HEK293 (cell line): ENCODE results near the gene MACROD1.

ENCODE experiments used
- BCL11A ChIP-seq: fragments of 450-650 bp; formaldehyde crosslinking; IDR thresholded peaks from 2 replicates; pipeline ENCODE4 v1.5.1; 2016; ENCODE audit warnings: low read depth, missing biosample characterization, missing genetic modification characterization
- HOXC10 ChIP-seq: sonication (generic); formaldehyde crosslinking; IDR thresholded peaks from 2 replicates; pipeline ENCODE4 v1.8.1; 2023; ENCODE audit warnings: mild to moderate bottlenecking, missing genetic modification reagents
- SETDB1 ChIP-seq: IDR thresholded peaks from one replicate; pipeline ENCODE4 v1.6.1; 2017; ENCODE audit warnings: mild to moderate bottlenecking, low read length, moderate library complexity, mixed read lengths; ENCODE audit not compliant: insufficient read length
- ZBTB48 ChIP-seq: fragments of 450-650 bp; formaldehyde crosslinking; IDR thresholded peaks from 2 replicates; pipeline ENCODE4 v1.5.1; 2016; ENCODE audit warnings: missing biosample characterization, missing genetic modification characterization
- ZBTB8A ChIP-seq: fragments of 450-650 bp; formaldehyde crosslinking; IDR thresholded peaks from 2 replicates; pipeline ENCODE4 v1.5.1; 2016; ENCODE audit warnings: missing biosample characterization, missing genetic modification characterization
- ZNF121 ChIP-seq: fragments of 450-650 bp; formaldehyde crosslinking; IDR thresholded peaks from 2 replicates; pipeline ENCODE4 v1.5.1; 2016; ENCODE audit warnings: missing biosample characterization, missing genetic modification characterization
- ZNF132 ChIP-seq: fragments of 450-650 bp; formaldehyde crosslinking; IDR thresholded peaks from 2 replicates; pipeline ENCODE4 v1.5.1; 2017; ENCODE audit warnings: missing biosample characterization, missing genetic modification characterization, borderline replicate concordance
- ZNF146 ChIP-seq: fragments of 450-650 bp; formaldehyde crosslinking; IDR thresholded peaks from 2 replicates; pipeline ENCODE4 v1.5.1; 2016; ENCODE audit warnings: missing biosample characterization, missing genetic modification characterization
- ZNF169 ChIP-seq: fragments of 450-650 bp; formaldehyde crosslinking; IDR thresholded peaks from 2 replicates; pipeline ENCODE4 v1.5.1; 2016; ENCODE audit warnings: missing biosample characterization, missing genetic modification characterization
- ZNF174 ChIP-seq: fragments of 450-650 bp; formaldehyde crosslinking; IDR thresholded peaks from 2 replicates; pipeline ENCODE4 v1.5.0; 2017; ENCODE audit warnings: missing biosample characterization, mild to moderate bottlenecking, missing genetic modification characterization
- ZNF175 ChIP-seq: fragments of 450-650 bp; formaldehyde crosslinking; IDR thresholded peaks from 2 replicates; pipeline ENCODE4 v1.5.1; 2016; ENCODE audit warnings: missing biosample characterization, missing genetic modification characterization
- ZNF202 ChIP-seq: fragments of 450-650 bp; formaldehyde crosslinking; IDR thresholded peaks from 2 replicates; pipeline ENCODE4 v1.5.1; 2016; ENCODE audit warnings: missing biosample characterization, missing genetic modification characterization, borderline replicate concordance
- ZNF211 ChIP-seq: fragments of 450-650 bp; formaldehyde crosslinking; IDR thresholded peaks from 2 replicates; pipeline ENCODE4 v1.5.1; 2016; ENCODE audit warnings: low read depth, missing biosample characterization, missing genetic modification characterization
- ZNF324 ChIP-seq: fragments of 450-650 bp; formaldehyde crosslinking; IDR thresholded peaks from 2 replicates; pipeline ENCODE4 v1.5.1; 2016; ENCODE audit warnings: missing biosample characterization, missing genetic modification characterization
- ZNF473 ChIP-seq: fragments of 450-650 bp; formaldehyde crosslinking; IDR thresholded peaks from 2 replicates; pipeline ENCODE4 v1.5.1; 2017; ENCODE audit warnings: missing biosample characterization, missing genetic modification characterization
- ZNF549 ChIP-seq: fragments of 450-650 bp; IDR thresholded peaks from 2 replicates; pipeline ENCODE4 v1.5.1; 2018; ENCODE audit warnings: missing biosample characterization, missing genetic modification characterization, mild to moderate bottlenecking, inconsistent platforms, moderate library complexity
- ZNF555 ChIP-seq: fragments of 450-650 bp; formaldehyde crosslinking; conservative IDR thresholded peaks from 2 replicates; pipeline ENCODE4 v1.5.1; 2017; ENCODE audit warnings: missing biosample characterization, mild to moderate bottlenecking, missing genetic modification characterization, inconsistent platforms
- ZNF677 ChIP-seq: fragments of 450-650 bp; IDR thresholded peaks from 2 replicates; pipeline ENCODE4 v1.5.0; 2018; ENCODE audit warnings: missing biosample characterization, mild to moderate bottlenecking, missing genetic modification characterization, moderate library complexity
- ZNF701 ChIP-seq: fragments of 450-650 bp; formaldehyde crosslinking; IDR thresholded peaks from 2 replicates; pipeline ENCODE4 v1.5.1; 2016; ENCODE audit warnings: missing biosample characterization, missing genetic modification characterization
- TF ChIP-seq, protein P1 (sequence below): fragments of 450-650 bp; formaldehyde crosslinking; IDR thresholded peaks from 2 replicates; pipeline ENCODE4 v1.5.1; 2016; ENCODE audit warnings: missing biosample characterization, missing genetic modification characterization
- TF ChIP-seq, protein P2 (sequence below): fragments of 450-650 bp; formaldehyde crosslinking; conservative IDR thresholded peaks from 2 replicates; pipeline ENCODE4 v1.5.1; 2016; ENCODE audit warnings: low read depth, missing biosample characterization, missing genetic modification characterization
- TF ChIP-seq, protein P3 (sequence below): fragments of 450-650 bp; formaldehyde crosslinking; IDR thresholded peaks from 2 replicates; pipeline ENCODE4 v1.5.1; 2017; ENCODE audit warnings: missing biosample characterization, missing genetic modification characterization
- TF ChIP-seq, protein P4 (sequence below): fragments of 450-650 bp; formaldehyde crosslinking; IDR thresholded peaks from 2 replicates; pipeline ENCODE4 v1.5.1; 2017; ENCODE audit warnings: missing biosample characterization, mild to moderate bottlenecking, missing genetic modification characterization, moderate library complexity
- TF ChIP-seq, protein P5 (sequence below): fragments of 450-650 bp; IDR thresholded peaks from 2 replicates; pipeline ENCODE4 v1.5.1; 2018; ENCODE audit warnings: missing biosample characterization, mild to moderate bottlenecking, missing genetic modification characterization
- TF ChIP-seq, protein P6 (sequence below): fragments of 450-650 bp; IDR thresholded peaks from 2 replicates; pipeline ENCODE4 v1.5.1; 2018; ENCODE audit warnings: missing biosample characterization, missing genetic modification characterization
- TF ChIP-seq, protein P7 (sequence below): fragments of 450-650 bp; formaldehyde crosslinking; IDR thresholded peaks from 2 replicates; pipeline ENCODE4; 2016; ENCODE audit warnings: missing biosample characterization, missing genetic modification characterization

The MACROD1 gene

DNA sequence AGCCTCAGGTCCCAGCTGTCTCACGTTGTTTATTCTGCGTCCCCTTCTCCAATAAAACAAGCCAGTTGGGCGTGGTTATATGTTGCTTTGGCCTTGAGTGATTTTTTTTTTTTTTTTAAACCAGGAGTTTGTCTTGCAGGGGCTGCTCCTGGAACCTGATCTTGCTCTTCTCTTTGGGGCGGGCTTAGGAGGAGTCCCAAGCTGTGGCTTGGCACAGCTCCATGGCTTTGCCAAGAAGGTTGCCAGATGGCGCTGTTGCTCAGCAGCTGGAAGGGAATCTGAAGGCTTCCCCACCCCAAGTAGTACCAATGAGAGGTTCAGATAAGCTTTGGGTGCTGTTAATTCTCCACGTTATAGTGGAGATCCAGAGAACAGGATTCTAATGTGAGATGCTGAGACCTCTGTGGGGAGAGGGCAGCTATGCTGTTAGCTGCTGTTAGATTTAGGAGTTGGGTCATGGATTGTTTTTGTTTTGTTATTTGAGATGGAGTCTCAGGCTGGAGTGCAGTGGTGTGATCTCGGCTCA lies 38.6 kb upstream of the MACROD1 start (continued):
- TF ChIP-seq, protein P1, sequence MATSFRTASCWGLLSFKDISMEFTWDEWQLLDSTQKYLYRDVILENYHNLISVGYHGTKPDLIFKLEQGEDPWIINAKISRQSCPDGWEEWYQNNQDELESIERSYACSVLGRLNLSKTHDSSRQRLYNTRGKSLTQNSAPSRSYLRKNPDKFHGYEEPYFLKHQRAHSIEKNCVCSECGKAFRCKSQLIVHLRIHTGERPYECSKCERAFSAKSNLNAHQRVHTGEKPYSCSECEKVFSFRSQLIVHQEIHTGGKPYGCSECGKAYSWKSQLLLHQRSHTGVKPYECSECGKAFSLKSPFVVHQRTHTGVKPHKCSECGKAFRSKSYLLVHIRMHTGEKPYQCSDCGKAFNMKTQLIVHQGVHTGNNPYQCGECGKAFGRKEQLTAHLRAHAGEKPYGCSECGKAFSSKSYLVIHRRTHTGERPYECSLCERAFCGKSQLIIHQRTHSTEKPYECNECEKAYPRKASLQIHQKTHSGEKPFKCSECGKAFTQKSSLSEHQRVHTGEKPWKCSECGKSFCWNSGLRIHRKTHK (tag by site-specific recombination) = no peak
- no peak for TF ChIP-seq ZNF174 (tag by site-specific recombination)
- no peak for TF ChIP-seq ZNF169 (tag by site-specific recombination)
- no peak for TF ChIP-seq ZNF175 (tag by site-specific recombination)
- TF ChIP-seq ZNF677 = no peak
- TF ChIP-seq HOXC10 (CRISPR knock-in tag) = no peak
- TF ChIP-seq ZNF211 (tag by site-specific recombination) = no peak
- no peak for TF ChIP-seq ZNF473 (tag by site-specific recombination)
- TF ChIP-seq ZNF202 (tag by site-specific recombination) = no peak
- TF ChIP-seq, protein P2, sequence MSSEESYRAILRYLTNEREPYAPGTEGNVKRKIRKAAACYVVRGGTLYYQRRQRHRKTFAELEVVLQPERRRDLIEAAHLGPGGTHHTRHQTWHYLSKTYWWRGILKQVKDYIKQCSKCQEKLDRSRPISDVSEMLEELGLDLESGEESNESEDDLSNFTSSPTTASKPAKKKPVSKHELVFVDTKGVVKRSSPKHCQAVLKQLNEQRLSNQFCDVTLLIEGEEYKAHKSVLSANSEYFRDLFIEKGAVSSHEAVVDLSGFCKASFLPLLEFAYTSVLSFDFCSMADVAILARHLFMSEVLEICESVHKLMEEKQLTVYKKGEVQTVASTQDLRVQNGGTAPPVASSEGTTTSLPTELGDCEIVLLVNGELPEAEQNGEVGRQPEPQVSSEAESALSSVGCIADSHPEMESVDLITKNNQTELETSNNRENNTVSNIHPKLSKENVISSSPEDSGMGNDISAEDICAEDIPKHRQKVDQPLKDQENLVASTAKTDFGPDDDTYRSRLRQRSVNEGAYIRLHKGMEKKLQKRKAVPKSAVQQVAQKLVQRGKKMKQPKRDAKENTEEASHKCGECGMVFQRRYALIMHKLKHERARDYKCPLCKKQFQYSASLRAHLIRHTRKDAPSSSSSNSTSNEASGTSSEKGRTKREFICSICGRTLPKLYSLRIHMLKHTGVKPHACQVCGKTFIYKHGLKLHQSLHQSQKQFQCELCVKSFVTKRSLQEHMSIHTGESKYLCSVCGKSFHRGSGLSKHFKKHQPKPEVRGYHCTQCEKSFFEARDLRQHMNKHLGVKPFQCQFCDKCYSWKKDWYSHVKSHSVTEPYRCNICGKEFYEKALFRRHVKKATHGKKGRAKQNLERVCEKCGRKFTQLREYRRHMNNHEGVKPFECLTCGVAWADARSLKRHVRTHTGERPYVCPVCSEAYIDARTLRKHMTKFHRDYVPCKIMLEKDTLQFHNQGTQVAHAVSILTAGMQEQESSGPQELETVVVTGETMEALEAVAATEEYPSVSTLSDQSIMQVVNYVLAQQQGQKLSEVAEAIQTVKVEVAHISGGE = no peak
- TF ChIP-seq, protein P3, sequence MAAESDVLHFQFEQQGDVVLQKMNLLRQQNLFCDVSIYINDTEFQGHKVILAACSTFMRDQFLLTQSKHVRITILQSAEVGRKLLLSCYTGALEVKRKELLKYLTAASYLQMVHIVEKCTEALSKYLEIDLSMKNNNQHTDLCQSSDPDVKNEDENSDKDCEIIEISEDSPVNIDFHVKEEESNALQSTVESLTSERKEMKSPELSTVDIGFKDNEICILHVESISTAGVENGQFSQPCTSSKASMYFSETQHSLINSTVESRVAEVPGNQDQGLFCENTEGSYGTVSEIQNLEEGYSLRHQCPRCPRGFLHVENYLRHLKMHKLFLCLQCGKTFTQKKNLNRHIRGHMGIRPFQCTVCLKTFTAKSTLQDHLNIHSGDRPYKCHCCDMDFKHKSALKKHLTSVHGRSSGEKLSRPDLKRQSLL = no peak
- TF ChIP-seq ZNF549 (tag by site-specific recombination) = no peak
- no peak for TF ChIP-seq ZNF701 (tag by site-specific recombination)
- no peak for TF ChIP-seq ZBTB48 (tag by site-specific recombination)
- TF ChIP-seq, protein P4, sequence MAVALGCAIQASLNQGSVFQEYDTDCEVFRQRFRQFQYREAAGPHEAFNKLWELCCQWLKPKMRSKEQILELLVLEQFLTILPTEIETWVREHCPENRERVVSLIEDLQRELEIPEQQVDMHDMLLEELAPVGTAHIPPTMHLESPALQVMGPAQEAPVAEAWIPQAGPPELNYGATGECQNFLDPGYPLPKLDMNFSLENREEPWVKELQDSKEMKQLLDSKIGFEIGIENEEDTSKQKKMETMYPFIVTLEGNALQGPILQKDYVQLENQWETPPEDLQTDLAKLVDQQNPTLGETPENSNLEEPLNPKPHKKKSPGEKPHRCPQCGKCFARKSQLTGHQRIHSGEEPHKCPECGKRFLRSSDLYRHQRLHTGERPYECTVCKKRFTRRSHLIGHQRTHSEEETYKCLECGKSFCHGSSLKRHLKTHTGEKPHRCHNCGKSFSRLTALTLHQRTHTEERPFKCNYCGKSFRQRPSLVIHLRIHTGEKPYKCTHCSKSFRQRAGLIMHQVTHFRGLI = no peak; the same call in 1 of the 2 replicates
- TF ChIP-seq ZNF324 (tag by site-specific recombination) = no peak
- TF ChIP-seq, protein P5, sequence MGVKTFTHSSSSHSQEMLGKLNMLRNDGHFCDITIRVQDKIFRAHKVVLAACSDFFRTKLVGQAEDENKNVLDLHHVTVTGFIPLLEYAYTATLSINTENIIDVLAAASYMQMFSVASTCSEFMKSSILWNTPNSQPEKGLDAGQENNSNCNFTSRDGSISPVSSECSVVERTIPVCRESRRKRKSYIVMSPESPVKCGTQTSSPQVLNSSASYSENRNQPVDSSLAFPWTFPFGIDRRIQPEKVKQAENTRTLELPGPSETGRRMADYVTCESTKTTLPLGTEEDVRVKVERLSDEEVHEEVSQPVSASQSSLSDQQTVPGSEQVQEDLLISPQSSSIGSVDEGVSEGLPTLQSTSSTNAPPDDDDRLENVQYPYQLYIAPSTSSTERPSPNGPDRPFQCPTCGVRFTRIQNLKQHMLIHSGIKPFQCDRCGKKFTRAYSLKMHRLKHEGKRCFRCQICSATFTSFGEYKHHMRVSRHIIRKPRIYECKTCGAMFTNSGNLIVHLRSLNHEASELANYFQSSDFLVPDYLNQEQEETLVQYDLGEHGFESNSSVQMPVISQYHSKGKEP (tag by site-specific recombination) = no peak
- no peak for TF ChIP-seq ZNF555
- TF ChIP-seq ZNF121 (tag by site-specific recombination) = no peak
- TF ChIP-seq ZNF132 (tag by site-specific recombination) = no peak
- no peak for TF ChIP-seq ZNF146
- TF ChIP-seq, protein P6, sequence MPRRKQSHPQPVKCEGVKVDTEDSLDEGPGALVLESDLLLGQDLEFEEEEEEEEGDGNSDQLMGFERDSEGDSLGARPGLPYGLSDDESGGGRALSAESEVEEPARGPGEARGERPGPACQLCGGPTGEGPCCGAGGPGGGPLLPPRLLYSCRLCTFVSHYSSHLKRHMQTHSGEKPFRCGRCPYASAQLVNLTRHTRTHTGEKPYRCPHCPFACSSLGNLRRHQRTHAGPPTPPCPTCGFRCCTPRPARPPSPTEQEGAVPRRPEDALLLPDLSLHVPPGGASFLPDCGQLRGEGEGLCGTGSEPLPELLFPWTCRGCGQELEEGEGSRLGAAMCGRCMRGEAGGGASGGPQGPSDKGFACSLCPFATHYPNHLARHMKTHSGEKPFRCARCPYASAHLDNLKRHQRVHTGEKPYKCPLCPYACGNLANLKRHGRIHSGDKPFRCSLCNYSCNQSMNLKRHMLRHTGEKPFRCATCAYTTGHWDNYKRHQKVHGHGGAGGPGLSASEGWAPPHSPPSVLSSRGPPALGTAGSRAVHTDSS (tag by site-specific recombination) = no peak
- TF ChIP-seq, protein P7, sequence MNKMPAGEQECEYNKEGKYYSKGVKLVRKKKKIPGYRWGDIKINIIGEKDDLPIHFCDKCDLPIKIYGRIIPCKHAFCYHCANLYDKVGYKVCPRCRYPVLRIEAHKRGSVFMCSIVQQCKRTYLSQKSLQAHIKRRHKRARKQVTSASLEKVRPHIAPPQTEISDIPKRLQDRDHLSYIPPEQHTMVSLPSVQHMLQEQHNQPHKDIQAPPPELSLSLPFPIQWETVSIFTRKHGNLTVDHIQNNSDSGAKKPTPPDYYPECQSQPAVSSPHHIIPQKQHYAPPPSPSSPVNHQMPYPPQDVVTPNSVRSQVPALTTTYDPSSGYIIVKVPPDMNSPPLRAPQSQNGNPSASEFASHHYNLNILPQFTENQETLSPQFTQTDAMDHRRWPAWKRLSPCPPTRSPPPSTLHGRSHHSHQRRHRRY = no peak
- peak; percentile 23; the same call in 1 of the 2 replicates for TF ChIP-seq ZBTB8A (tag by site-specific recombination)
- TF ChIP-seq BCL11A = no peak
- TF ChIP-seq SETDB1 = no peak
